ENCODE results near the gene MARF1.
A peak's percentile ranks its signal among the peaks of the same experiment; 100 is the strongest.
"Not testable (repeated sequence)": the region's sequence is repeated elsewhere in the genome, so short reads cannot be mapped to it uniquely, and the experiment has no call there.

Gene MARF1

DNA sequence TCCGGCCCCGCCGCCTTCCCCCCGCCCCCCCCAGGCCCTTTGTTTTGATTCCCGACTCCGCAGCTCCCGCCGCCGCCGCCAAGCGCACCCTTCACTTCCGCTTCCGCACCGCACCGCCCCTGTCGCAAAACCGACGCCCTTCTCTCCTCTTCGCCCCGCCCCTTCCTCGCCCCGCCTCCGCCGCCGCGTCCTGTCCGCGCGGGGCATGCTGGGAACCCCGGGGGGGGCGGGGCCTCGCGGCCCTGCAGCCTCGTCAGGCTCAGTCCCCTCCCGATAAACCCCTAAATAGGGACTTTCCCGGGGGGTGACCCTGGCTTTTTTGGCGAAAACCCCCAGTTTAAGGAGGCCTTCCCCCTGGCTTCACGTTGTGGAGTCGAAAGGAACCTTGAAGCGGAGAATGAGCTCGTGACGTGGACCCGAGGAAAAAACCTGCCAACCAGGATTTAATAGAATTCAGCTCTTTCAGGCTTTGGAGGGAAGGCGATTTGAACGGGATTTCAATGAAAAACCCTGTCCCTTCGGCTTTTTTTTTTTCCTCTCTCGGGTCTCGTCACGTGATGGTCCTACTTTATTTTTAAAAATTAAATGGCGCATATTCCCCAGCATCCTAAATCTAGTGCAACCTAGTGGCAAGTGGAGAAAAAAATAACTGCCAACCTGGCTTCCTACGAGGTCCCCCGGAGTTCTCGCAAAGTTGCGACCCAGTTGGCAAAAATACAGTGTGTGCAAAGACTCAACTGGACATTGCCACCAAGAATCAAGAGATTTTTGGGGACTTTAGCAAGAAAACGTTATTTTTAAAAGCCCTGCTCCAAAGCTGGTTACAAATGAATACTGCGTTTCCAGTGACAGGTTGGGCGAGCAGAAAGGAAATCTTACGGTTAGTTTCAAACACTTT is at the start of gene MARF1:
TSS of gene MARF1 (minus strand) at position 107 of the 898 bp plus-strand sequence. CDS start 3,921 bp downstream, outside the sequence.
- no peaks in the 10 kb centered on the region for H3K27me3 ChIP-seq (ENCODE audit: low read depth)
- DNase-seq (ENCODE audit: low spot score in 2 of 2) = peak; percentile 88 to 100
- in situ Hi-C loops (cut with MboI; ENCODE audit: low sequenced_read_pairs) = no loop called here
- H3K9me3 ChIP-seq = no peaks in the 10 kb centered on the region
- H3K4me3 ChIP-seq = peak within 1 kb of the TSS; percentile 77
- H3K36me3 ChIP-seq (replicated peaks) = peaks cover 6% of the 10 kb centered on the region
- H3K4me1 ChIP-seq = peaks cover 19% of the 10 kb centered on the region

GRCh38 chr16:15692508-15692907 is 49.6 kb upstream of the MARF1 start:
- H3K4me1 ChIP-seq; in situ Hi-C loops (cut with MboI; ENCODE audit: low sequenced_read_pairs); DNase-seq (ENCODE audit: low spot score in 2 of 2); H3K9me3 ChIP-seq; H3K27me3 ChIP-seq (ENCODE audit: low read depth); H3K4me3 ChIP-seq: not testable (repeated sequence)
- H3K36me3 ChIP-seq (replicated peaks) = peaks cover 76% of the 10 kb centered on the region

DNA sequence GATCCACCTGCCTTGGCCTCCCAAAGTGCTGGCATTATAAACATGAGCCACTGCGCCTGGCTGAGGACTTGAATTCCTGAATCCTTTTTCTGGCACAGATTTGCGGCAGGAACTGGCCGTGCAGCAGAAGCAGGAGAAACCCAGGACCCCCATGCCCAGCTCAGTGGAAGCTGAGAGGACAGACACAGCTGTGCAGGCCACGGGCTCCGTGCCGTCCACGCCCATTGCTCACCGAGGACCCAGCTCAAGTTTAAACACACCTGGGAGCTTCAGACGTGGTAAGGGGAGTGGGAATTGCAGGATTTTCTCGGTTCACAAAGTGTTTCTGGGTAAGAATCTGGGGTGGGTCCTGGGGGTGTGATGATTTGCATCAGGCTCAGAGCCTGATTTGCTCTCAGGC is 48.1 kb upstream of the MARF1 start:
- in situ Hi-C loops (cut with MboI; ENCODE audit: low sequenced_read_pairs) = no loop called here
- Histone ChIP-seq H3K4me3 (no peak overlapping the region), H3K36me3 (replicated peaks) (peaks cover 73% of the 10 kb centered on the region), H3K9me3 (no peaks in the 10 kb centered on the region), H3K27me3 (ENCODE audit: low read depth) (no peaks in the 10 kb centered on the region), H3K4me1 (no peaks in the 10 kb centered on the region)
- no peak for DNase-seq (ENCODE audit: low spot score in 2 of 2)

GRCh38 chr16:15690296-15690695 is 47.3 kb upstream of the MARF1 start:
- no peaks in the 10 kb centered on the region for H3K9me3 ChIP-seq
- H3K36me3 ChIP-seq (replicated peaks) = peaks cover 71% of the 10 kb centered on the region
- in situ Hi-C loops (cut with MboI; ENCODE audit: low sequenced_read_pairs) = no loop called here
- H3K4me1 ChIP-seq = no peaks in the 10 kb centered on the region
- H3K27me3 ChIP-seq (ENCODE audit: low read depth) = no peaks in the 10 kb centered on the region
- DNase-seq (ENCODE audit: low spot score in 2 of 2) = no peak
- no peak overlapping the region for H3K4me3 ChIP-seq

GRCh38 chr16:15689290-15689689 is 46.3 kb upstream of the MARF1 start:
- no peak for DNase-seq (ENCODE audit: low spot score in 2 of 2)
- H3K4me1 ChIP-seq = no peaks in the 10 kb centered on the region
- in situ Hi-C loops (cut with MboI; ENCODE audit: low sequenced_read_pairs) = no loop called here
- H3K27me3 ChIP-seq (ENCODE audit: low read depth) = no peaks in the 10 kb centered on the region
- H3K36me3 ChIP-seq (replicated peaks) = peaks cover 64% of the 10 kb centered on the region
- no peak overlapping the region for H3K4me3 ChIP-seq
- no peaks in the 10 kb centered on the region for H3K9me3 ChIP-seq

GRCh38 chr16:15686287-15686686 is 43.3 kb upstream of the MARF1 start:
- no peaks in the 10 kb centered on the region for H3K9me3 ChIP-seq
- H3K27me3 ChIP-seq (ENCODE audit: low read depth) = no peaks in the 10 kb centered on the region
- no peak for DNase-seq (ENCODE audit: low spot score in 2 of 2)
- no peak overlapping the region for H3K4me3 ChIP-seq
- H3K4me1 ChIP-seq = no peaks in the 10 kb centered on the region
- peaks cover 65% of the 10 kb centered on the region for H3K36me3 ChIP-seq (replicated peaks)
- in situ Hi-C loops (cut with MboI; ENCODE audit: low sequenced_read_pairs) = no loop called here

GRCh38 chr16:15682105-15682570 is 39.2 kb upstream of the MARF1 start:
- Histone ChIP-seq H3K9me3 (no peaks in the 10 kb centered on the region), H3K27me3 (ENCODE audit: low read depth) (no peaks in the 10 kb centered on the region), H3K4me3 (no peak overlapping the region), H3K36me3 (replicated peaks) (peaks cover 64% of the 10 kb centered on the region), H3K4me1 (no peaks in the 10 kb centered on the region)
- in situ Hi-C loops (cut with MboI; ENCODE audit: low sequenced_read_pairs) = no loop called here
- peak in 1 of 2 experiments; percentile 56 for DNase-seq (ENCODE audit: low spot score in 2 of 2)

DNA sequence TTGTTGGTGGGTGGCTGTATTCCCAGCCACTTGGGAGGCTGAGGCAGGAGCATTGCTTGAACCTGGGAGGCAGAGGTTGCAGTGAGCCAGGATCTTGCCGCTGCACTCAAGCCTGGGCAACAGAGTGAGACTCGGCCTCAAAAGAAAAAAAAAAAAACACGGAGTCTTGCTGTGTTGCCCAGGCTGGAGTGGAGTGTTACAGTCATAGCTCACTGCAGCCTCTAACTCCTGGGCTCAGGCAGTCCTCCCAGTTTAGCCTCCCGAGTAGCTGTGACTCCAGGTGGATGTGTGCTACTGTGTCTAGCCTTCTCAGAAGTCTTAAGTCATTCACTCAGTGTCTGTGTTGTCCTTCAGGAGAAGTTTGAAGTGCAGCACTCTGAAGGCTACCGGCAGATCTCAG is 34.5 kb upstream of the MARF1 start:
- Histone ChIP-seq H3K36me3 (replicated peaks) (peaks cover 51% of the 10 kb centered on the region), H3K27me3 (ENCODE audit: low read depth) (no peaks in the 10 kb centered on the region), H3K4me3 (no peak overlapping the region), H3K9me3 (no peaks in the 10 kb centered on the region), H3K4me1 (no peaks in the 10 kb centered on the region; the same call in 1 of the 2 replicates)
- in situ Hi-C loops (cut with MboI; ENCODE audit: low sequenced_read_pairs) = no loop called here
- DNase-seq (ENCODE audit: low spot score in 2 of 2) = no peak

DNA sequence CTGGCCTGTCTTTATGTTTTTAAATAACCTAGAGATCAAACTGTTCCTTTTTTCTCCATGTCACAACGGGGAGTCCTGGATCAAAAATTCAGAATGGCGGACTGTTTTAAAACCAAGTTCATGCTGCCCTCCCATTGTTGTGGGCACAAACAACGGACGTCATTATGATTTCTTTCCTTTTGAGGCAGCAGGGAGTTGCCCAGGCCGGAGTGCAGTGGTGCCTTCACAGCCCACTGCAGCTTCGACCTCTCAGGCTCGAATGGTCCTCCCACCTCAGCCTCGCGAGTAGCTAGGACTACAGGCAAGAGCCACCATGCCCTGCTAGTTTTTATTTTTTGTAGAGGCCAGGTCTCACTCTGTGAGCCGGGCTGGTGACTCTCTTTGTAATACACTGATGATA is 33.6 kb upstream of the MARF1 start:
- peaks cover 49% of the 10 kb centered on the region for H3K36me3 ChIP-seq (replicated peaks)
- in situ Hi-C loops (cut with MboI; ENCODE audit: low sequenced_read_pairs) = no loop called here
- no peaks in the 10 kb centered on the region; the same call in 1 of the 2 replicates for H3K4me1 ChIP-seq
- no peaks in the 10 kb centered on the region for H3K9me3 ChIP-seq
- H3K27me3 ChIP-seq (ENCODE audit: low read depth) = no peaks in the 10 kb centered on the region
- no peak for DNase-seq (ENCODE audit: low spot score in 2 of 2)
- H3K4me3 ChIP-seq = no peak overlapping the region

- no peaks in the 10 kb centered on the region; the same call in 1 of the 2 replicates for H3K4me1 ChIP-seq
- H3K4me3 ChIP-seq = no peak overlapping the region
- H3K27me3 ChIP-seq (ENCODE audit: low read depth) = no peaks in the 10 kb centered on the region
- no peaks in the 10 kb centered on the region for H3K9me3 ChIP-seq
- peaks cover 47% of the 10 kb centered on the region for H3K36me3 ChIP-seq (replicated peaks)
- in situ Hi-C loops (cut with MboI; ENCODE audit: low sequenced_read_pairs) = no loop called here
- DNase-seq (ENCODE audit: low spot score in 2 of 2) = no peak
Observed at GRCh38 chr16:15674571-15674970, 31.6 kb upstream of the MARF1 start.

DNA sequence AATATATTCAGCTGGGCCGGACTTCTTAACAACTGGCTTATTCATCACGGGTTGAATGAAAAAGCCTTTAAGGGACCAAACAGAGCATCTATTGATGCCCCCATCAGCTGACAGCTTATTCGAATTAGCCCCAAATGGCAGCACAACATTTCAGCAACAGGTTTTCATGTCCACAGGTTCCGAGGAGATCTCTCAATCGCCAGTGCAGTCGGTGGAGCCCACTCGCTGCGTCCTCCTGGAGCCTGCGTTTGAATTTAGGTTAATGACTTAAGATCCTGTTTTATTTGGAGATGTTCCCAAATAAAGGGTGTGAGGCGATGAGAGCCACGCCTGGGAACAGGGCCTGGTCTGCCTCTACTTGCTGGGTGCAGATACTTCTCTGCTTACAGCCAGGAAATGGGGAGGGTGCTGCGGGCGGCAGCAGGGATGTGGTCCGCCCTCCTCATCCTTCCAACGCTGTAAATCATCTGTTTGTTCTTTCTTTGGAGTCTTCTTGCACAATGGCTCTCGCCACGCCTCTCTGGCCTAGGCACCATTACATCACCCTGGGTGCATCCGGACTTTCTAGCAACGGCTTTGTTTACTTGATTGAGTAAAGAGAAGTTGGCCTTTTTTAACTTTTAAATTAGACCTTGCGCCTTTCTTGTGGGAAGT is 29.7 kb upstream of the MARF1 start:
- peaks cover 52% of the 10 kb centered on the region for H3K36me3 ChIP-seq (replicated peaks)
- H3K4me1 ChIP-seq = no peaks in the 10 kb centered on the region; the same call in 1 of the 2 replicates
- DNase-seq (ENCODE audit: low spot score in 2 of 2) = peak; percentile 29 to 56
- in situ Hi-C loops (cut with MboI; ENCODE audit: low sequenced_read_pairs) = no loop called here
- no peaks in the 10 kb centered on the region for H3K27me3 ChIP-seq (ENCODE audit: low read depth)
- no peaks in the 10 kb centered on the region for H3K9me3 ChIP-seq
- H3K4me3 ChIP-seq = no peak overlapping the region

DNA sequence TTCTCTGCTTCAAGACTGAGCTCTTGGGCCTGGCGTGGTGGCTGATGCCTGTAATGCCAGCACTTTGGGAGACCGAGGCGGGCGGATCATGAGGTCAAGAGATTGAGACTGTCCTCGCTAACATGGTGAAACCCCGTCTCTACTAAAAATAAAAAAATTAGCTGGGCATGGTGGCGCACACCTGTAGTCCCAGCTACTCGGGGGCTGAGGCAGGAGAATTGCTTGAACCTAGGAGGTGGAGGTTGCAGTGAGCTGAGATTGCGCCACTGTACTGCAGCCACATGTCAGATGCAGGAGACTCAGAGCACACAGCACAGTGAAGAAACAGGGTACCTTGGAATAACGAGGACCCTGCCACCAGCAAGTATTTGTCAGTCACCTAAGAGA is 29.2 kb upstream of the MARF1 start:
- H3K36me3 ChIP-seq (replicated peaks) = peaks cover 52% of the 10 kb centered on the region
- in situ Hi-C loops (cut with MboI; ENCODE audit: low sequenced_read_pairs); H3K27me3 ChIP-seq (ENCODE audit: low read depth); H3K9me3 ChIP-seq; H3K4me3 ChIP-seq; H3K4me1 ChIP-seq; DNase-seq (ENCODE audit: low spot score in 2 of 2): not testable (repeated sequence)

- no peaks in the 10 kb centered on the region; the same call in 1 of the 2 replicates for H3K4me1 ChIP-seq
- no peaks in the 10 kb centered on the region for H3K27me3 ChIP-seq (ENCODE audit: low read depth)
- no peaks in the 10 kb centered on the region for H3K9me3 ChIP-seq
- H3K4me3 ChIP-seq = no peak overlapping the region
- no peak for DNase-seq (ENCODE audit: low spot score in 2 of 2)
- in situ Hi-C loops (cut with MboI; ENCODE audit: low sequenced_read_pairs) = no loop called here
- H3K36me3 ChIP-seq (replicated peaks) = peaks cover 52% of the 10 kb centered on the region
Observed at GRCh38 chr16:15671530-15672117, 28.7 kb upstream of the MARF1 start.

Measured in HAP-1 (cell line).